CD4-positive, alpha-beta memory T cell (primary cell): ENCODE results near the gene PTTG2. TPM values are rescaled to one million over a fixed set of nuclear protein-coding genes. Genes with fewer than 3 reads are reported as not detected.
A peak's percentile ranks its signal among the peaks of the same experiment; 100 is the strongest.

ENCODE experiments used
- CTCF ChIA-PET: fragments of 350-600 bp; sonication (Branson Sonifier 250); formaldehyde crosslinking; loops from one replicate; lab custom pipeline; 2021; ENCODE audit warnings: inconsistent platforms; ENCODE audit not compliant: partially characterized antibody; lab: Charles Lee
- POLR2A ChIA-PET: fragments of 350-600 bp; sonication (Branson Sonifier 250); formaldehyde crosslinking; loops from one replicate; lab custom pipeline; 2021; ENCODE audit not compliant: partially characterized antibody; lab: Charles Lee
- DNase-seq, 5 donors: peaks; one replicate each; pipeline versions ENCODE4 v3.0.0 to v3.0.0-alpha.2; 2020 to 2022; ENCODE audit warnings: mixed read lengths in 1 of 5
- H3K27ac ChIP-seq: one replicate; pipeline ENCODE4 v1.7.0; 2013; ENCODE audit warnings: low read depth, low read length
- H3K27me3 ChIP-seq: 2 replicates; pipeline ENCODE4 v1.7.0; 2013; ENCODE audit warnings: mild to moderate bottlenecking, low read length, moderate library complexity; ENCODE audit not compliant: insufficient read depth
- H3K36me3 ChIP-seq: 2 replicates; pipeline ENCODE4 v1.7.0; 2013; ENCODE audit warnings: mild to moderate bottlenecking, low read length, moderate library complexity; ENCODE audit not compliant: insufficient read depth
- H3K4me1 ChIP-seq: 2 replicates; pipeline ENCODE4 v1.7.0; 2013; ENCODE audit warnings: mild to moderate bottlenecking, low read length, moderate library complexity; ENCODE audit not compliant: insufficient read depth
- H3K4me3 ChIP-seq, 2 donors: one replicate each; pipeline ENCODE4 v1.7.0; 2013; ENCODE audit warnings: low read length in 2 of 2, mild to moderate bottlenecking in 1 of 2
- H3K9me3 ChIP-seq, 2 donors: one replicate each; pipeline ENCODE4 v1.7.0; 2013; ENCODE audit warnings: low read length in 2 of 2, control low read depth in 1 of 2; ENCODE audit not compliant: control insufficient read depth in 1 of 2
- H3K27ac Mint-ChIP-seq, 7 donors: one replicate each; pipeline ENCODE4 v1.8.0; 2020 to 2021; ENCODE audit warnings: mixed read lengths in 7 of 7, mild to moderate bottlenecking in 6 of 7, inconsistent platforms in 3 of 7, moderate library complexity in 3 of 7
- H3K27me3 Mint-ChIP-seq, 2 donors: one replicate each; pipeline ENCODE4 v1.8.0; 2020 to 2021; ENCODE audit warnings: mixed read lengths in 2 of 2
- H3K36me3 Mint-ChIP-seq, 2 donors: one replicate each; pipeline ENCODE4 v1.8.0; 2020 to 2021; ENCODE audit warnings: mixed read lengths in 2 of 2, inconsistent platforms in 1 of 2, mild to moderate bottlenecking in 1 of 2
- H3K4me1 Mint-ChIP-seq, 4 donors: one replicate each; pipeline ENCODE4 v1.8.0; 2020 to 2021; ENCODE audit warnings: mixed read lengths in 4 of 4, mild to moderate bottlenecking in 1 of 4
- H3K4me3 Mint-ChIP-seq, 8 donors: one replicate each; pipeline ENCODE4 v1.8.0; 2020 to 2021; ENCODE audit warnings: mixed read lengths in 8 of 8, mild to moderate bottlenecking in 7 of 8, moderate library complexity in 6 of 8, inconsistent platforms in 3 of 8
- H3K9me3 Mint-ChIP-seq, 8 donors: one replicate each; pipeline ENCODE4 v1.8.0; 2020 to 2021; ENCODE audit warnings: mixed read lengths in 8 of 8, mild to moderate bottlenecking in 5 of 8, inconsistent platforms in 3 of 8, moderate library complexity in 1 of 8
- intact Hi-C: fragments of 100-400 bp; cut with micrococcal nuclease; formaldehyde crosslinking; loops from one replicate; pipeline ENCODE4 v1.15.1; 2023
- polyA plus RNA-seq, 2 donors: library from polyadenylated mRNA; unstranded; fragments of 300-500 nt; fragmentation: Illumina TruSeq; gene quantifications; one replicate each; pipeline ENCODE4 v1.2.3, GENCODE V29; 2021
- total RNA-seq, 2 experiments: library from RNA; stranded (reverse); gene quantifications; one replicate each; pipeline ENCODE4 v1.2.3, GENCODE V29; 2021

Gene PTTG2
- total and polyA plus RNA-seq, 4 experiments from 2014 or later: 1.5 to 1.9 TPM; not detected in 2

- no peaks in the 10 kb centered on the region for H3K36me3 ChIP-seq
- no peak for DNase-seq
- peaks cover 13 to 22% of the 10 kb centered on the region in 2 donors for H3K36me3 Mint-ChIP-seq
Observed at GRCh38 chr4:37946503-37947179, 13.6 kb upstream of the PTTG2 start.

GRCh38 chr4:37948542-37948941, 11.7 kb upstream of the PTTG2 start:
- peak overlapping the region in 1 of 7 donors; percentile 25 for H3K27ac Mint-ChIP-seq
- DNase-seq: no peak
- intact Hi-C loops: no loop called here

More at GRCh38 chr4:37946503-37947179, 13.6 kb upstream of the PTTG2 start:
- no peak overlapping the region for H3K4me3 Mint-ChIP-seq
- Histone ChIP-seq H3K4me1 (no peaks in the 10 kb centered on the region), H3K4me3 (no peak overlapping the region), H3K27me3 (no peaks in the 10 kb centered on the region), H3K9me3 (no peaks in the 10 kb centered on the region), H3K27ac (no peak overlapping the region)
- no peaks in the 10 kb centered on the region for H3K9me3 Mint-ChIP-seq
- intact Hi-C loops: no loop called here
- CTCF ChIA-PET: interaction anchor here (0.6 kb wide), 1 partner anchor 914 kb away, joined by 4 read pairs; no protein-coding TSS in a partner anchor
- peak overlapping the region in 2 of 7 donors; percentile 19 to 25 for H3K27ac Mint-ChIP-seq
- POLR2A ChIA-PET: no interaction called here
- peaks cover 23 to 42% (median 32%) of the 10 kb centered on the region in 4 donors for H3K4me1 Mint-ChIP-seq
- H3K27me3 Mint-ChIP-seq: no peaks in the 10 kb centered on the region

GRCh38 chr4:37949636-37950426, 10.4 kb upstream of the PTTG2 start:
- peak overlapping the region in 1 of 7 donors; percentile 59 for H3K27ac Mint-ChIP-seq
- ChIA-PET POLR2A (no interaction called here), CTCF (no interaction called here)
- Histone ChIP-seq H3K9me3 (no peaks in the 10 kb centered on the region), H3K4me3 (no peak overlapping the region), H3K27ac (no peak overlapping the region), H3K36me3 (no peaks in the 10 kb centered on the region), H3K4me1 (no peaks in the 10 kb centered on the region), H3K27me3 (no peaks in the 10 kb centered on the region)
- DNase-seq: no peak
- no peaks in the 10 kb centered on the region for H3K9me3 Mint-ChIP-seq
- H3K27me3 Mint-ChIP-seq: no peaks in the 10 kb centered on the region
- no peak overlapping the region for H3K4me3 Mint-ChIP-seq
- H3K4me1 Mint-ChIP-seq: peaks cover 18 to 32% (median 21%) of the 10 kb centered on the region in 4 donors
- intact Hi-C loops: no loop called here
- peaks cover 28 to 37% of the 10 kb centered on the region in 2 donors for H3K36me3 Mint-ChIP-seq

More at GRCh38 chr4:37948542-37948941, 11.7 kb upstream of the PTTG2 start:
- Mint-ChIP-seq H3K27me3 (no peaks in the 10 kb centered on the region), H3K4me3 (no peak overlapping the region), H3K9me3 (no peaks in the 10 kb centered on the region), H3K4me1 (peaks cover 16 to 30% (median 21%) of the 10 kb centered on the region in 4 donors), H3K36me3 (peaks cover 28 to 37% of the 10 kb centered on the region in 2 donors)
- Histone ChIP-seq H3K27me3 (no peaks in the 10 kb centered on the region), H3K4me1 (no peaks in the 10 kb centered on the region), H3K9me3 (no peaks in the 10 kb centered on the region), H3K27ac (no peak overlapping the region), H3K36me3 (no peaks in the 10 kb centered on the region), H3K4me3 (no peak overlapping the region)
- ChIA-PET CTCF (no interaction called here), POLR2A (interaction anchor here (0.7 kb wide), 1 partner anchor 153 kb away, joined by 3 read pairs; no protein-coding TSS in a partner anchor)

GRCh38 chr4:37951461-37952352, 8.5 kb upstream of the PTTG2 start:
- H3K4me1 Mint-ChIP-seq: peaks cover 6 to 21% (median 15%) of the 10 kb centered on the region in 4 donors
- peak overlapping the region in 3 of 7 donors; percentile 13 to 72 (median 23) for H3K27ac Mint-ChIP-seq
- no peak overlapping the region for H3K4me3 Mint-ChIP-seq
- intact Hi-C loops: no loop called here
- ChIA-PET POLR2A (no interaction called here), CTCF (interaction anchor here (1.6 kb wide), 1 partner anchor 19 kb away, joined by 5 read pairs; no protein-coding TSS in a partner anchor)
- H3K4me1 ChIP-seq: no peaks in the 10 kb centered on the region
- H3K9me3 ChIP-seq: no peaks in the 10 kb centered on the region
- no peak overlapping the region for H3K27ac ChIP-seq
- no peaks in the 10 kb centered on the region for H3K27me3 Mint-ChIP-seq
- no peaks in the 10 kb centered on the region for H3K36me3 ChIP-seq
- no peaks in the 10 kb centered on the region for H3K9me3 Mint-ChIP-seq
- no peak for DNase-seq
- no peaks in the 10 kb centered on the region for H3K27me3 ChIP-seq
- no peak overlapping the region for H3K4me3 ChIP-seq
- peaks cover 24 to 30% of the 10 kb centered on the region in 2 donors for H3K36me3 Mint-ChIP-seq

GRCh38 chr4:37953156-37953555, 7.0 kb upstream of the PTTG2 start:
- H3K9me3 ChIP-seq: no peaks in the 10 kb centered on the region
- no peaks in the 10 kb centered on the region for H3K27me3 ChIP-seq
- ChIA-PET CTCF (interaction anchor here (1.0 to 1.6 kb wide), 2 partner anchors 18 to 64 kb away, joined by 3 to 5 read pairs; no protein-coding TSS in a partner anchor), POLR2A (interaction anchor here (0.6 kb wide), 1 partner anchor 31 kb away, joined by 3 read pairs; no protein-coding TSS in a partner anchor)
- no peaks in the 10 kb centered on the region for H3K36me3 ChIP-seq
- H3K9me3 Mint-ChIP-seq: no peaks in the 10 kb centered on the region
- no peak overlapping the region for H3K27ac Mint-ChIP-seq
- H3K4me1 Mint-ChIP-seq: peaks cover under 1 to 16% (median 12%) of the 10 kb centered on the region in 4 donors
- H3K4me3 ChIP-seq: no peak overlapping the region
- no peaks in the 10 kb centered on the region for H3K4me1 ChIP-seq
- no peak overlapping the region for H3K4me3 Mint-ChIP-seq
- peaks cover 26% of the 10 kb centered on the region in 2 donors for H3K36me3 Mint-ChIP-seq
- H3K27me3 Mint-ChIP-seq: no peaks in the 10 kb centered on the region
- H3K27ac ChIP-seq: no peak overlapping the region
- intact Hi-C loops: no loop called here
- no peak for DNase-seq

- Mint-ChIP-seq H3K36me3 (peaks cover 28 to 30% of the 10 kb centered on the region in 2 donors), H3K4me3 (no peak overlapping the region), H3K27me3 (no peaks in the 10 kb centered on the region), H3K4me1 (peaks cover 0 to 13% (median 10%) of the 10 kb centered on the region in 4 donors), H3K9me3 (peaks cover 0 to 2% (median 0%) of the 10 kb centered on the region in 8 donors), H3K27ac (peak overlapping the region in 2 of 7 donors; percentile 26 to 72)
- ChIA-PET POLR2A (no interaction called here), CTCF (no interaction called here)
- no peak for DNase-seq
- Histone ChIP-seq H3K36me3 (no peaks in the 10 kb centered on the region), H3K4me1 (no peaks in the 10 kb centered on the region), H3K27ac (no peak overlapping the region), H3K27me3 (no peaks in the 10 kb centered on the region), H3K4me3 (no peak overlapping the region), H3K9me3 (no peaks in the 10 kb centered on the region)
- intact Hi-C loops: no loop called here
Observed at GRCh38 chr4:37953620-37954293, 6.4 kb upstream of the PTTG2 start.
